Amygdala (tissue), 56 donors: ENCODE measurements around the gene ICE2.
"Not testable (repeated sequence)": the region's sequence is repeated elsewhere in the genome, so short reads cannot be mapped to it uniquely, and the experiment has no call there.

ENCODE experiments used
- DNase-seq, 56 donors: peaks; one replicate each; lab custom pipeline; 2025; lab: John Stamatoyannopoulos, UW

Gene ICE2

DNA sequence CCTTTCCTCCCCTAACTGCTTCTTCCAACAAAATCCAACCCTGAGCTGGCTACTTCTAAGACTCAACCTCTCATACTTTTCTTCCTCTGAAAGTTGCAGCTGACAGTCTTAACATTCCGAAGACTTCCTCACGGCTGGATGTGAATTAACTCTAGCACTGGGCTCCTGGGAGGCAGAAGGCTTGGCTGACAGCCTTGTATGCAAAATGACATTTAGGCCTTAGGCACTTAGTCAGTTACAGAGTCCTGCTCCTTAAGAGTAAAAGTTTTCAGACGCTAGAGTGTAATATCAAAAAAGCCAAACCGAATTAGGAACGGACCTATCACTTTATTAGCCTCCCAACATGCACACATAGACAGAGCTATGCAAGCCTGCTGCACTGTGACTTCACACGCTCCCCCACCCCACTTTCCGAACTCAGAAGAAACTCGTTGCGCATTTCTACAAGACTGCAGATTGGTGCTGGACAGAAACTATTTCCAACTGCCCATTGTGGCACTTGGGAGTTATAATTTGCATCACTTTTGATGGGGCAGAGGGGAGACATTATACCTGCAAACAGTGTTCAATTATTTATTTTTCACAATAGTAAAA, 65.6 kb downstream of the ICE2 start:
- no peak for DNase-seq

DNA sequence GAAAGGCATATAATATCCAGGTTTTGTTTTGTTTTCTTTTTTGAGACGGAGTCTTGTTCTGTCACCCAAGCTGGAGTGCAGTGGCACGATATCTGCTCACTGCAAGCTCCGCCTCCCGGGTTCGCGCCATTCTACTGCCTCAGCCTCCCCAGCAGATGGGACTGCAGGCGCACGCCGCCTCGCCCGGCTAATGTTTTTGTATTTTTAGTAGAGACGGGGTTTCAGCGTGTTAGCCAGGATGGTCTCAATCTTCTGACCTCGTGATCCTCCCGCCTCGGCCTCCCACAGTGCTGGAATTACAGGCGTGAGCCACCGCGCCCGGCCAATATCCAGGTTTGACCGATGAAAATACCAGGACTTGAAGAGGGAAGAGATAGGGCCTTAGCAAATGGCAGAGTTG, 66.1 kb downstream of the ICE2 start:
- DNase-seq, result not testable (repeated sequence)

DNA sequence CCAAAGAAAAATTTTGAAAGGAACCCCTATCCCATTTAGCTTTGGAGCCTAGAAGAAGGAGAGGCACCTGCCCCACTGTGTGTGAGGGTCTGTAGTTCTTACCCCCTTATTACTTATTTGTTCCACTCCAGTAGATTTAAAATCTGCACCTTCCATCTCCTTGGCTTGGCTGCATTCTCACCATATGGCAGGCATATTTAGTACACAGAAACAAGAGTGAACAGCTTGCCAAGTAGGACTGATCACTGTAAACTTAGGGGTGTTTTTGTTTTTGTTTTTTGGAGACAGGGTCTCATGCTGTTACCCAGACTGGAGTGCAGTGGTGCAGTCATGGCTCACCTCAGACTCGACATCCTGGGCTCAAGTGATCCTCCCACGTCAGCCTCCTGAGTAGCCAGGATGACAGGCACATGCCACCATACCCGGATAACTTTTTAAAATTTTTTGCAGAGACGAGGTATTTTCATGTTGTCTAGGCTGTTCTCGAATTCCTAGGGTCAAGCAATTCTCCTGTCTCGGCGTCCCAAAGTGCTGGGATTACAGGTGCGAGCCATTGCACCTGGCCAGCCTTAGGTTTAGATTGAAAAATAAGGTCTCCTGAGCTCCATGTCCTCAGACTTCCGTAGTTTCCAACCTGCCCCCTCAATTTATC, 67.0 kb downstream of the ICE2 start:
- DNase-seq, result no peak

DNA sequence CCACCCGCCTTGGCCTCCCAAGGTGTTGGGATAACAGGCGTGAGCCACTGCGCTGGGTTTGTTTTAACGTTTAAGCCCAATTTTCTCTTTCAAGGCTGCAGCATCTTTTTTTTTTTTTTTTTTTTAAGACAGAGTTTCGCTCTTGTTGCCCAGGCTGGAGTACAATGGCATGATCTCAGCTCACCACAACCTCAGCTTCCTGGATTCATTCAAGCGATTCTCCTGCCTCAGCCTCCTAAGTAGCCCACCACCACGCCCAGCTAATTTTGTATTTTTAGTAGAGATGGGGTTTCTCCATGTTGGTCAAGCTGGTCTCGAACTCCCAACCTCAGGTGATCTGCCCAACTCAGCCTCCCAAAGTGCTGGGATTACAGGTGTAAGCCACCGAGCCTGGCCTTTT, 68.6 kb downstream of the ICE2 start:
- not testable (repeated sequence) for DNase-seq

- DNase-seq, result no peak
These were observed 70.4 kb downstream of the ICE2 start for GRCh38 chr15:60408463-60408981.

GRCh38 chr15:60407415-60407805, 71.5 kb downstream of the ICE2 start:
- no peak for DNase-seq

GRCh38 chr15:60406513-60407414, 72.2 kb downstream of the ICE2 start:
- DNase-seq, result no peak

- no peak for DNase-seq
These were observed 73.5 kb downstream of the ICE2 start for GRCh38 chr15:60405399-60405798.

GRCh38 chr15:60404351-60404750, 74.6 kb downstream of the ICE2 start:
- DNase-seq, result not testable (repeated sequence)

GRCh38 chr15:60400944-60401343, 78.0 kb downstream of the ICE2 start:
- no peak for DNase-seq

DNA sequence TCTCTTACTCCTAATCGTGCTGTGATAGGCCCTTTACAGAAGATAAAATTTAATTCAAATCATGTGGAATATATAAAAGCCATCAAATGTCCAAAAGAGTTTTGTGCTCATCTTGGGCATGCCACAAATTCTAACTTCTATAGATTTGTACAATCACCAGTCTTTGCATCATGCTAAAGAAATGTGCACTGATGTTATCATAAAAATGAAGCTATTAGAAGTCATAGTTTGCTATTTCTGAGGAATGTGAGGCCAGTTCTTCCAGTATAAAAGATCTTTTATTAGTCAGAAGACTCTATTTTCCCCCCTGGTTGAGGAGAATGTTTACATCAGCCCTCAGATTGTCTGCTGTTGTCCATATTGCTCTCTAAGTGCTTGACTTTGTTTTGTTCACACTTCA, 79.0 kb downstream of the ICE2 start:
- DNase-seq, result no peak

- no peak for DNase-seq
These were observed 79.6 kb downstream of the ICE2 start for GRCh38 chr15:60399246-60399915.

DNA sequence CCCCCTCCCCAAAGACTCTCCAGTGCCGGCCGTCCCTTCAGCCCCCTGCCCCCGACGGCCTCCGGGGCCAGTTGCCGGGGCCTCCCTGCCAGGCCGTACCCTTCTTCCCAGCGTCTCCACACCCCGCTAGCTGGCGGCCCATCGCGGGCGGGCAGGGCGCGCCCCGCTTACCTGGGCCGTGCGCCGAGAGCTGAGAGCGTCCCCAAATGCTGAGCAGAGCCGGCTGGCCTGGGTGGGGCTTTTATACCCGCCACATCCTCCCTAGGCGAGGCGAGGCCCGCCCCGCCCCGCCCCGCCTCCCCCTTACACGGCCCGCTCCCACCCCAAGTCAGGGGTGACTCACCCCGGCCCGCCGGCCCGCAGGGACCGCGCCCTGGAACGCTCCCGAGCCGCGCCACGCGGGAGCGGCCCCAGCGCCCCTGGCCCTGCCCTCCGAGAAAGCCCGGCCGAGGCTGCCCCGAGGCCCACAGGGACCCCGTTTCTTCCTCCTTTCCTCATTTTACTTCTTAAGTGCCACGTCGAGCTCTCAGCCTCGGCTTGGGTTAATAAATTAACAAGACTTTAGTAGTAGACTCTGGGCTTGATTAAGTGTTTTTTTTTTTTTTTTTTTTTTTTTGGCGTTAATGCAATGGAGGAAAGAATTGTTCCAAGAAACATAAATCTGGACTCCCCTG, 81.0 kb downstream of the ICE2 start, which contains the start of gene ANXA2:
TSS of gene ANXA2 (minus strand) at position 215 of the 674 bp plus-strand sequence. CDS start 11,911 bp downstream, outside the sequence.
- DNase-seq, result peak in 3 of 56 donors; percentile 5 to 53 (median 12)

DNA sequence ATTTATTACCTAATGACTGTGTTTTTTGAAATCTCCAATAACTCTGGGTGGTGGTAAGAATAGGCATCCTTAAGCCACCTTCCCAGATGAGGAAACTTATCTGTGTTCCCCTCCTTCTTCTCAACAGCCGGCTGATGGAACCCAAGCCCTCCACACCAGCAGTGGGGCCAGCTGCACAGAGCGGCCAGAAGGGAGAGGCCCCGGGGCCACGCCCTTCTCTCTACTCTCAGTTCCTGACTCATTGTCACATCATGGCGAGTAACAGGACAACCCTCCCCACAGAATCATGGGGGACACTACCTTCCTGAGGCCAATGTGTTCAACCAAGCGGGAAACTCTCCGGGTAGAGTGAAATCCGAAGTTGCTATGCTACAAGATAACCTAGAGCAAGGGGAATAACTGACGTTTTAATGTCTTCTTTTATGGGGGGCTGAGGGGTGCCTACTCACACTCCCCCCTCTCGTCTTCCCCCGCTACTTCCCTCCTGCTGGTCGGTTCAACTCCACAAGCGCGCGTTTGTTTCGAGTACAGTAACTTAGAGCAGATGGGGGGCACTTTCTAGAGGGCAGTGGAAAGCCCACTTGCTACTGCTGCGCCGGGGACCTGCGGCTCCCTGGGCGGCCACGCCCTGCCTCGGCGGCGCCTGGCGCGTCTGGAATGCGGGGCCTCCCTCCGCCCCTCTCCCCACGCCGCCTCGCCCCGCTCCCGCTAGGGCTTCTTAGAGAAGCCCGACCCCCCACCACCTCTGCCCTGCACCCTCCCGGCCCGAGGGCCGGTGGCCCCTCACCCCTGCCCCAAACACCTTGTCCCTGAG, 81.8 kb downstream of the ICE2 start:
- DNase-seq, result no peak

DNA sequence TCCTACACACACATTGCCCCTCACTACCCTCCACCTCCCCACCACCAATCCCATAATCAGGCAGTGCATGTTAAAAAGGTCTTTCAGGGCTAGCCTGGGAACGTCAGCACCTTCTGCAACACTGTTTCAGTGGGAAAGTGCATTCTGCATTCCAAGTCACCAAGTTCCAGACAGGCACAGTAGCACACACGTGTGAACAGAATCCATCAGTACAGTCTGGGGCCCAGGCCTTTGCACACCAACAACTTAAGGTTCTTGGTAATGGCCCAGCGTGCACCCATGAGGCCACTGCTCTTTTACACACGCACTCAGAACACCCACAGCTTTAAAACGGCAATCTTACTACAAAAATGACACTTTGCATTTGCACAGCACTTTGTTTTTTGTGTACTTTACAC, 82.4 kb downstream of the ICE2 start:
- no peak for DNase-seq

DNA sequence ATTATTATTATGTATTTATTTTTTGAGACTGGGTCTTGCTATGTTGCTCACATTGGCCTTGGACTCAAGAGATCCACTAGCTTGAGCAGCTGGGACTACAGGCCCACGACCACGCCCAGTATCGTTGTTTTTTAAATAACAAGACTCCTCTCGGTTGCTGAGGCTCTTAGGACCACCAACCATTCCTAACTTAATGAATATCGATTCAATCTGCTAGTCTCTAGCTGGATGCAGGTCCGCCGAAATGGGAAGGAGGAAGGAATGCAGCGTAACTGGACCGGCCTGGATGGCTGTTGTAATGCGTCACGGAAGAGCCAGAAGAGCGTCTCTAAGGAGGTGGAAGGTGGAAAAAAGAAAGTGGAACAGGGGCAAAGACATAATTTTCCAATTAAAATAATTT, 82.8 kb downstream of the ICE2 start:
- DNase-seq, result no peak

DNA sequence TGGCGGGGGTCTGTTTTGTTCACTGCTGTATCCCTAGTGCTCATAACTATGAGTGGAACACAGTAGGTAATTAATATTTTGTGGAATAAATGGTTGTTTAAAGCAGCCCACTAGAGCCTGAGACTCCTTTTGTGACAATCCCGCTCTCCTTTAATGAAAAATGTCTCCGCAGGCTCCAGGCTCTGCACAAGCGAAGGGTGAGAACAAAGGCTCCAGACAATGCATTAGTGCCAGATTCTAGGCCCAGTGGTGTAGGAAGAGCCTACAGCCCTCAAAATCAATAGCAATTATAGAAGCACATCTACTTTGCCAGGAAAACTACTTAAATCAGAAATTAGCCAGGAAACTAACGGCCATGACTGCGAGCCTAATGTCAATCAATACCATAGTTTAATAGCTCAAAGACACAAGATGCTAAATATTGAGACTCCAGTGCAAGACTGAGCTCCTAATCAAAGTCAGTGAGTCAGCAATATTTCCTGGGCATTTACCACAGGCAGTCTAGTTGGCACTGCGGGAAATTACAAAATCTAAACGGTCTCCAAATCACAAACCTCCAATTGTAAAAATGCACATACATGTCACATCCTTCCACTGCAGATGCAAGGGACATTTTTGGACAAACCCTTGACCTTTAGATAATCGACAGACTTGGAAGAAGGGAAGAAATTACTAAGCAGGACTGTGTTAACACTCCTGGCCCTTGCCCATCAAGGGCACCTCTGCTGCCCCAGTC, 83.5 kb downstream of the ICE2 start:
- DNase-seq, result no peak

GRCh38 chr15:60394689-60395097, 84.2 kb downstream of the ICE2 start:
- DNase-seq, result no peak
